IMR-90 (cell line): ENCODE data around the gene MGAT4C. TPM values are rescaled to one million over a fixed set of nuclear protein-coding genes. Genes with fewer than 3 reads are reported as not detected.

ENCODE experiments used
- ATAC-seq: fragments of 200-7000 bp; cut with Tn5 transposase; 2 replicates; pipeline ENCODE4 v1.9.1; 2020; ENCODE audit warnings: low read depth, mild to moderate bottlenecking, moderate library complexity
- BruUV-seq: library from RNA; stranded (reverse); fragments of 400-500 nt; replicated peaks from 2 replicates; lab custom pipeline; 2021; lab: Mats Ljungman, UMichigan
- CTCF ChIA-PET: fragments of 300-600 bp; formaldehyde crosslinking; extraction: SDS; loops from one replicate; lab custom pipeline; 2021; ENCODE audit warnings: antibody characterized with exemption; lab: Yijun Ruan, JAX
- POLR2A ChIA-PET: fragments of 300-600 bp; sonication (Branson Sonifier 250); formaldehyde crosslinking; loops from one replicate; lab custom pipeline; 2022; ENCODE audit warnings: antibody characterized with exemption; ENCODE audit not compliant: unreplicated experiment; lab: Charles Lee
- DNase-seq: peaks from one replicate; pipeline ENCODE4 v3.0.0; 2013
- H2AFZ ChIP-seq: replicated peaks from 2 replicates; pipeline ENCODE3; 2013; ENCODE audit warnings: low read length, mild to moderate bottlenecking; ENCODE audit not compliant: poor library complexity
- H2AK5ac ChIP-seq: 2 replicates; pipeline ENCODE4 v1.6.1; 2013; ENCODE audit warnings: low read depth, low read length, inconsistent platforms
- H2AK9ac ChIP-seq: replicated peaks from 2 replicates; pipeline ENCODE3; 2013; ENCODE audit warnings: mild to moderate bottlenecking, low read depth, low read length, moderate library complexity; ENCODE audit not compliant: poor library complexity
- H2BK120ac ChIP-seq: 2 replicates; pipeline ENCODE4 v1.6.1; 2013; ENCODE audit warnings: low read depth, low read length, inconsistent platforms
- H2BK15ac ChIP-seq: 3 replicates; pipeline ENCODE4 v1.6.1; 2013; ENCODE audit warnings: low read depth, low read length, inconsistent platforms
- H2BK20ac ChIP-seq: 2 replicates; pipeline ENCODE4 v1.6.1; 2013; ENCODE audit warnings: low read depth, mild to moderate bottlenecking, inconsistent platforms, low read length, moderate library complexity
- H2BK5ac ChIP-seq: 2 replicates; pipeline ENCODE4 v1.6.1; 2013; ENCODE audit warnings: mild to moderate bottlenecking, low read depth, low read length, inconsistent platforms; ENCODE audit not compliant: poor library complexity, severe bottlenecking
- H3K14ac ChIP-seq: replicated peaks from 2 replicates; pipeline ENCODE4 v1.6.1; 2013; ENCODE audit warnings: low read depth, low read length, inconsistent platforms
- H3K18ac ChIP-seq: 2 replicates; pipeline ENCODE4 v1.6.1; 2013; ENCODE audit warnings: low read depth, low read length, control low read depth
- H3K23ac ChIP-seq: 2 replicates; pipeline ENCODE4 v1.6.1; 2013; ENCODE audit warnings: low read depth, low read length, inconsistent platforms
- H3K27ac ChIP-seq: 2 replicates; pipeline ENCODE4 v1.5.1; 2013; ENCODE audit warnings: mild to moderate bottlenecking, control low read depth, low read length; ENCODE audit not compliant: insufficient read depth
- H3K27me3 ChIP-seq: 2 replicates; pipeline ENCODE4 v1.6.1; 2013; ENCODE audit warnings: low read length; ENCODE audit not compliant: control insufficient read depth, insufficient read depth
- H3K36me3 ChIP-seq: 2 replicates; pipeline ENCODE4 v1.6.1; 2013; ENCODE audit warnings: low read length, mixed read lengths; ENCODE audit not compliant: control insufficient read depth, insufficient read depth
- H3K4ac ChIP-seq: 2 replicates; pipeline ENCODE4 v1.6.1; 2013; ENCODE audit warnings: low read depth, low read length, inconsistent platforms
- H3K4me1 ChIP-seq: 2 replicates; pipeline ENCODE4 v1.6.1; 2013; ENCODE audit warnings: low read length, mixed read lengths; ENCODE audit not compliant: control insufficient read depth, insufficient read depth
- H3K4me2 ChIP-seq: 2 replicates; pipeline ENCODE4 v1.6.1; 2013; ENCODE audit warnings: low read depth, mild to moderate bottlenecking, control low read depth, low read length, moderate library complexity
- H3K4me3 ChIP-seq: 2 replicates; pipeline ENCODE4 v1.5.1; 2013; ENCODE audit warnings: low read depth, mild to moderate bottlenecking, control low read depth, low read length, moderate library complexity; ENCODE audit not compliant: insufficient read depth
- H3K56ac ChIP-seq: 2 replicates; pipeline ENCODE4 v1.6.1; 2013; ENCODE audit warnings: low read length, inconsistent platforms; ENCODE audit not compliant: insufficient read depth; ENCODE audit errors: extremely low read depth
- H3K79me1 ChIP-seq, 2 experiments: 2 replicates each; pipeline ENCODE4 v1.6.1; 2013; ENCODE audit warnings: low read length in 2 of 2, inconsistent platforms in 1 of 2, low read depth in 1 of 2
- H3K9ac ChIP-seq: 2 replicates; pipeline ENCODE4 v1.6.1; 2013; ENCODE audit warnings: low read depth, low read length, control low read depth
- H3K9me1 ChIP-seq: 2 replicates; pipeline ENCODE4 v1.6.1; 2013; ENCODE audit warnings: low read length, inconsistent platforms; ENCODE audit not compliant: insufficient read depth
- H3K9me3 ChIP-seq: 2 replicates; pipeline ENCODE4 v1.6.1; 2013; ENCODE audit warnings: low read length; ENCODE audit not compliant: control insufficient read depth, insufficient read depth
- H4K20me1 ChIP-seq: 2 replicates; pipeline ENCODE4 v1.6.1; 2013; ENCODE audit warnings: low read length, inconsistent platforms; ENCODE audit not compliant: insufficient read depth
- H4K5ac ChIP-seq: 2 replicates; pipeline ENCODE4 v1.6.1; 2013; ENCODE audit warnings: mild to moderate bottlenecking, low read depth, low read length, control low read depth
- H4K8ac ChIP-seq, 2 experiments: 2 replicates each; pipeline ENCODE4 v1.6.1; 2013; ENCODE audit warnings: low read depth in 2 of 2, low read length in 2 of 2, control low read depth in 1 of 2, inconsistent platforms in 1 of 2
- H4K91ac ChIP-seq: 2 replicates; pipeline ENCODE4 v1.6.1; 2013; ENCODE audit warnings: low read depth, low read length, inconsistent platforms; ENCODE audit not compliant: insufficient read depth
- BHLHE40 ChIP-seq: fragments of 150-350 bp; IDR thresholded peaks from 2 replicates; pipeline ENCODE4 v1.6.1; 2016; ENCODE audit warnings: mild to moderate bottlenecking, low read depth, low read length
- CEBPB ChIP-seq: IDR thresholded peaks from 2 replicates; pipeline ENCODE4 v1.6.1; 2012; ENCODE audit warnings: low read depth, low read length, improper control_type of control experiment
- CHD1 ChIP-seq: IDR thresholded peaks from 2 replicates; pipeline ENCODE4 v1.6.1; 2012; ENCODE audit warnings: low read depth, low read length, improper control_type of control experiment
- CTCF ChIP-seq: conservative IDR thresholded peaks from 2 replicates; pipeline ENCODE4 v1.5.1; 2012; ENCODE audit warnings: mild to moderate bottlenecking, low read depth, low read length, improper control_type of control experiment
- ELK1 ChIP-seq: fragments of 150-350 bp; IDR thresholded peaks from 2 replicates; pipeline ENCODE4 v1.6.1; 2016; ENCODE audit warnings: low read depth, mild to moderate bottlenecking, low read length, moderate library complexity, borderline replicate concordance
- FOS ChIP-seq: fragments of 150-350 bp; IDR thresholded peaks from 2 replicates; pipeline ENCODE4 v1.6.1; 2016; ENCODE audit warnings: low read depth, low read length
- MAFK ChIP-seq: IDR thresholded peaks from 2 replicates; pipeline ENCODE4 v1.6.1; 2012; ENCODE audit warnings: low read depth, low read length, improper control_type of control experiment
- MAZ ChIP-seq: IDR thresholded peaks from 2 replicates; pipeline ENCODE4 v1.6.1; 2012; ENCODE audit warnings: low read depth, mild to moderate bottlenecking, low read length, improper control_type of control experiment, moderate library complexity, borderline replicate concordance
- MXI1 ChIP-seq: IDR thresholded peaks from 2 replicates; pipeline ENCODE4 v1.6.1; 2012; ENCODE audit warnings: low read depth, mild to moderate bottlenecking, low read length, moderate library complexity, borderline replicate concordance
- NFE2L2 ChIP-seq: fragments of 150-350 bp; IDR thresholded peaks from 2 replicates; pipeline ENCODE4 v1.6.1; 2016; ENCODE audit warnings: low read depth, mild to moderate bottlenecking, low read length
- POLR2A ChIP-seq: IDR thresholded peaks from 2 replicates; pipeline ENCODE4 v1.6.1; 2012; ENCODE audit warnings: mild to moderate bottlenecking, low read depth, low read length
- RAD21 ChIP-seq: IDR thresholded peaks from 2 replicates; pipeline ENCODE4 v1.6.1; 2012; ENCODE audit warnings: low read length, improper control_type of control experiment
- RCOR1 ChIP-seq: IDR thresholded peaks from 2 replicates; pipeline ENCODE4 v1.6.1; 2012; ENCODE audit warnings: mild to moderate bottlenecking, low read length, improper control_type of control experiment; ENCODE audit not compliant: insufficient replicate concordance
- RFX5 ChIP-seq: IDR thresholded peaks from 2 replicates; pipeline ENCODE4 v1.8.0; 2012; ENCODE audit warnings: low read depth, mild to moderate bottlenecking, low read length, moderate library complexity
- SMC3 ChIP-seq: fragments of 150-350 bp; IDR thresholded peaks from 2 replicates; pipeline ENCODE4 v1.6.1; 2016; ENCODE audit warnings: low read depth, mild to moderate bottlenecking, antibody characterized with exemption, low read length, moderate library complexity
- USF2 ChIP-seq: fragments of 150-350 bp; IDR thresholded peaks from 2 replicates; pipeline ENCODE4 v1.6.1; 2017; ENCODE audit warnings: mild to moderate bottlenecking, antibody characterized with exemption, low read length, low read depth
- dilution Hi-C: fragments of 300-500 bp; cut with HindIII; formaldehyde crosslinking; loops from one replicate; pipeline ENCODE4 v1.14.3; 2018; ENCODE audit warnings: low sequenced_read_pairs; ENCODE audit not compliant: unreplicated experiment
- in situ Hi-C: fragments of 300-500 bp; cut with MboI; formaldehyde crosslinking; loops from 3 replicates; pipeline ENCODE4 v1.14.3; 2019; ENCODE audit warnings: low sequenced_read_pairs, inconsistent platforms, mixed read lengths
- intact Hi-C: fragments of 100-400 bp; cut with micrococcal nuclease; formaldehyde crosslinking; loops from 2 replicates; pipeline ENCODE4 v1.10.0; 2022
- polyA plus RNA-seq, 3 experiments: library from polyadenylated mRNA; depleted of rRNA; stranded (reverse); fragments of >200 nt; gene quantifications; 2 replicates each; pipeline ENCODE4 v1.2.3, GENCODE V29; 2012; ENCODE audit warnings: low replicate concordance in 1 of 3
- total RNA-seq: library from RNA; depleted of rRNA; stranded (reverse); fragments of >200 nt; gene quantifications from 2 replicates; pipeline ENCODE4 v1.2.3, GENCODE V29; 2012

The MGAT4C gene
- total and polyA plus RNA-seq, 2 of the 4 experiments (the other 2 are of a cell fraction): not detected

- intact Hi-C loops: no loop called here
- no peak overlapping the region for H3K9ac ChIP-seq
- H3K4me3 ChIP-seq: no peak overlapping the region
- no peak overlapping the region for H4K91ac ChIP-seq
- no peak overlapping the region for H2BK5ac ChIP-seq
- no peak overlapping the region for H4K8ac ChIP-seq
- no peak overlapping the region for H2AK9ac ChIP-seq
- no peaks in the 10 kb centered on the region for H3K9me3 ChIP-seq
- dilution Hi-C loops: no loop called here
- H2BK120ac ChIP-seq: no peak overlapping the region
- H3K18ac ChIP-seq: no peak overlapping the region
- TF ChIP-seq POLR2A (no peak), RAD21 (no peak), CTCF (no peak), FOS (no peak), NFE2L2 (no peak), MAFK (no peak), MAZ (no peak), USF2 (no peak), MXI1 (no peak), ELK1 (no peak), CEBPB (no peak), SMC3 (no peak), RCOR1 (no peak), CHD1 (no peak), BHLHE40 (no peak), RFX5 (no peak)
- no peak overlapping the region for H3K14ac ChIP-seq
- in situ Hi-C loops: no loop called here
- H3K4ac ChIP-seq: no peak overlapping the region
- ChIA-PET CTCF (no interaction called here), POLR2A (no interaction called here)
- no peak overlapping the region for H2AFZ ChIP-seq
- no peaks in the 10 kb centered on the region for H3K36me3 ChIP-seq
- no peak overlapping the region for H2BK20ac ChIP-seq
- no peak overlapping the region for H3K4me2 ChIP-seq
- no peaks in the 10 kb centered on the region for H3K79me1 ChIP-seq
- H3K9me1 ChIP-seq: peaks cover 2% of the 10 kb centered on the region; the same call in 1 of the 2 replicates
- no peak overlapping the region for H2BK15ac ChIP-seq
- H3K4me1 ChIP-seq: no peaks in the 10 kb centered on the region
- no peak overlapping the region for H3K56ac ChIP-seq
- ATAC-seq: no peak
- H4K20me1 ChIP-seq: no peaks in the 10 kb centered on the region
- no peak for DNase-seq
- no peak overlapping the region for H2AK5ac ChIP-seq
- H4K5ac ChIP-seq: no peak overlapping the region
- no peaks in the 10 kb centered on the region for H3K27me3 ChIP-seq
- no peak overlapping the region for H3K27ac ChIP-seq
- no TSS peak for BruUV-seq
- no peak overlapping the region for H3K23ac ChIP-seq
These were observed 27.5 kb downstream of the MGAT4C start for GRCh38 chr12:86228656-86229055.
